GM18498 (cell line): Measurements from ENCODE around the gene URAD.

Experiments
- ATAC-seq: cut with Tn5 transposase; IDR thresholded peaks from one replicate; pipeline ENCODE4 v1.9.1; 2021; ENCODE audit warnings: mild to moderate bottlenecking, moderate library complexity; ENCODE audit not compliant: unreplicated experiment

URAD gene

DNA sequence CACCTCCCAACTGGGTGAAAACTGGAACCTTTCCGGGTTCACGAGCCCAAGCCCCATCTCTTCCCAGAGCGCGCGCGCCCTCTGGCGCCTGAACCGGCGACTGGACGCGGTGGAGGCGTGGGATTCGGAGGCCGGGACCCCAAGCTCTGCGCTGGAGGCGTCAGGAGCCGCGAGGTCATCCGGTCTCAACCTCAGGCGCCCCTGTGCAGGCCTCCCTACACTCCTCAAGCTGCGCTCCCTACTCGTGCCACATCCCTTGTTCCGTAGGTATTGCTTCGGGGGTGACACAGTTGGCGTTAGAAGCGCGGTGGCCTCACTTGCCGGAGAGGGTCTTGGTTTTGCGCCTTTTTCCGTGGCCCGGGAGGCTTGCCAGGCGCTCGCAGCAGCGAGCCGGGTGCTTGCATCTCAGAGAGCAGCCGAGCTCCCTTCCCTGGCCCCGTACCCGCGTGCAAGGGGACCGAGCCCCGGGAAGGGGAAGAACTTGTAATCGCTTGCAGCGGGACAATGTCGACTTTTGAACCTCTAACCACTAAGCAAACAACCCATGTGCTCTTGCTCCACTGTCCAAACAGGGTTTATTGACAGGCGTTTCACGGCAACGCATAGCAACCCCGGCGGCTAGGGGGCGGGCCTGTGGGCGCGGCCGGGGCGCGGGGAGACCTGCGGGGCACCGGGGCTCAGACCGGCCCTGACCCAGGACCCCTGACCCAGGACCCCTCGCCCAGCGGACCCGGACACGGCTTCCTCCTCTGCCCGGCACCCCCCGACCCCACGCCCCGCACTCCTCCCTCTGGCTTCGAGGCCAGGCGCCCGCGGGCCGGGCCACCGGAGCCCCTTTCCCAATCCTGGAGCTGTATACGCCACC is 27.9 kb downstream of the URAD start:
- peak; percentile 69 for ATAC-seq

- ATAC-seq, result no peak
These were observed 28.5 kb downstream of the URAD start for GRCh38 chr13:27959976-27960361.

DNA sequence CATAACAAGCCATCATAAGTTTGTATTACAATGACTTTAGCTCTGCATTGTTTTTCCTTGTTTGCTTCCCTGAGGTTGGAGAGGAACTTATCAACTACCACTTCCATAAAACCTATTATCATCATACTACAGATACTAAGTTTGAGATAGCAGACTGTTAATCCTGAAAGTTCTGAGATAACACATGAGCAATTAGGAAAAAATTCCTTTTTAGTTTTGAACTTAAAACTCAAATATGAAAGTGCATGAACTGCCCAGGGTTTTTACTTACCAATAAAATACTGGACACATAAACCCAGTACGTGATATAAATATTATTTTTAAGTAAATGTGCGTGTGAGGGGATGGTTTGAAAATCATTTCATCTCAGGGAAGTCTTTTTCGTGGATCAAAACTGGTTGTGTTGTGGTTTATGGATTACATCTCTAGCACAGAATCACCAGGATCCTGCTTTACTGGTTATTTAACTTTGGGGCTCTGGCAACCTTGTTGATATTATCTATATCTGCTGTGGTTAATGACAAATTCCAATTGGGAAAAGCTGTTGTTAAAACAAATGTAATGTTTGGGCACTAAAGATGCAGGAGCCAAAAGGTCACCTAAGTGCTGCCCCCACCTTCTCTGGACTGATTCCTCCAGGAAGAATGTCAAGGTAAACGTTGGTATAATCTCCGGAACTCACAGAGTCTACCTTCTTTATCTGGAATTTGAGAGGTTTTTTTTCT is 31.8 kb downstream of the URAD start:
- no peak for ATAC-seq

- no peak for ATAC-seq
These were observed 33.4 kb downstream of the URAD start for GRCh38 chr13:27955014-27955591.

DNA sequence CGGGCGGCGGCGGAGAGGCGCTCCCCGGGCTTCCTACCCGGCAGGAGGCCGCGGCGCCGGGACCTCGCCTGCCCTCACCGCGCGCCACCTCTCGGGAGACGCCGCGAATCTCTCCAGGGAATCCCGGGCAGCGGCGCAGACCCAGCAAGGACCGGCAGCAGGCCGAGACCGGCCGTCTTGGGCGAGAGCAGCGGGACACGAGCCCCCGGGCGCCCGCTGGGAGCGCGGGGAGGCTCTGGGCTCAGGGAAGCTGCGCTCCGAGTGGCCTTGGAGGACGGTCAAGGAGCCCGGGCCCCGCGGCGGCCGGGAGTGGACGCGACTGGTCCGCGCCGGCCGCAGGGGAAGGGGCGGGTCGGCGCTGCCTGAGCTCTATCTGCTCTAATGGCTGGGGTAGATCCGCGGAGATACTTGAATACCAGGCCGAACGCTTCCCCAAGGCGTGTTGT is 34.1 kb downstream of the URAD start:
- peak; percentile 32 for ATAC-seq

DNA sequence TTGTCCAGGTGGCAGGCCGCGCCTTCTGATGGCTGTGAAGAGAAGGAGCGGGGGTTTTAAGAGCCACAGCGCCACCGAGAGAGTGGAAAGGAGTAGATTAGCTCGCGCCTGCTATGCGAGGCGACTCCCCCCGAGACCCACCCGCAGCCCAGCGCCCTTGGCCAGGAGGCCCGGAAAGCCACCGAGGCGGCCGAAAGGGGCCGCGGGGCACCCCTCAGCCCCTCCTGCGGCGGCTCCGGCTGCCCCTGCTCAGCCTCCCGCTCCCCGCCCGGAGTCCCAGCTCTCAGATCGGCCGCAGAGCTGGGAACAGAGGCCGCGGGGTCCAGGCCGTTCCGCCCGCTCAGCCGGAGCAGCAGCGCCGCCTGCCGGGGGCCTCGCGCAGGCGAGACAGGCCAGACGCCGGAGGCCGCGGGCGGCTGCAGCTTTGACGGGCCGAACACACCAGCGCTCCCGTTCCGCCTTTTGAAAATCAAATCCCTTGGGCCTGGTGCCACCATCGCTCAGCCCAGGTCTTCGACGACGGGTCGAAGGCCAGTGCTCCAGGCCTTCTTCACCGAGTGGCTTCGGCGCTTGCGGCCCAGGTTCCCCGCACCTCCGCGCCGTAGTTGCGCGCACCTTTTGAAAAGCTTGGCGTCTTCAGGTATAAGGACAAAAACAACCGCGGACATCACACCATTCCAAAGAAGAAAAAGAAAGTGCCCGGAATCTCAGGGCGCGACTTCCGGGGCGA is 34.7 kb downstream of the URAD start:
- peak; percentile 90 for ATAC-seq

- peak; percentile 22 for ATAC-seq
These were observed 35.4 kb downstream of the URAD start for GRCh38 chr13:27952876-27953675.

- no peak for ATAC-seq
These were observed 45.5 kb downstream of the URAD start for GRCh38 chr13:27942972-27943371.

- no peak for ATAC-seq
These were observed 54.7 kb downstream of the URAD start for GRCh38 chr13:27933580-27934328.

- no peak for ATAC-seq
These were observed 55.4 kb downstream of the URAD start for GRCh38 chr13:27933118-27933517.

DNA sequence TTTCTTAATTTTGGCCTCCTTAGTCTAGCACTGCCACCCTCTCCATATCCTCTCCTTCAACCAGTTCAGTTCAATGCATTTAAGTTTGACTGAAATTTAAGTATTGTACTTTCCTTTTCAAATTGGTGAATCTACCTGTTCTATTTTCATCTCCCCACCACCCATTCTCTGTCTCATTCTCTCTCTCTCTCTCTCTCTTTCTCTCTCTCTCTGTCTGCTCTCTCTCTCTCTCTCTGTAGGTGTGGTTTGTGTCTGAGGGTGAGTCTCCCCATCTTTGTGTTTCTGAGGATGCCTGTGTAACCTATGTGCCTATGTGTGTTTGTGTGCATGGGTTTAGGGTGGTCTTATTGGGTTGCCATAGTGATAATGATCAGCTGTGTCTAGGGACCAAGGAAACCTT is 58.6 kb downstream of the URAD start:
- ATAC-seq, result no peak

DNA sequence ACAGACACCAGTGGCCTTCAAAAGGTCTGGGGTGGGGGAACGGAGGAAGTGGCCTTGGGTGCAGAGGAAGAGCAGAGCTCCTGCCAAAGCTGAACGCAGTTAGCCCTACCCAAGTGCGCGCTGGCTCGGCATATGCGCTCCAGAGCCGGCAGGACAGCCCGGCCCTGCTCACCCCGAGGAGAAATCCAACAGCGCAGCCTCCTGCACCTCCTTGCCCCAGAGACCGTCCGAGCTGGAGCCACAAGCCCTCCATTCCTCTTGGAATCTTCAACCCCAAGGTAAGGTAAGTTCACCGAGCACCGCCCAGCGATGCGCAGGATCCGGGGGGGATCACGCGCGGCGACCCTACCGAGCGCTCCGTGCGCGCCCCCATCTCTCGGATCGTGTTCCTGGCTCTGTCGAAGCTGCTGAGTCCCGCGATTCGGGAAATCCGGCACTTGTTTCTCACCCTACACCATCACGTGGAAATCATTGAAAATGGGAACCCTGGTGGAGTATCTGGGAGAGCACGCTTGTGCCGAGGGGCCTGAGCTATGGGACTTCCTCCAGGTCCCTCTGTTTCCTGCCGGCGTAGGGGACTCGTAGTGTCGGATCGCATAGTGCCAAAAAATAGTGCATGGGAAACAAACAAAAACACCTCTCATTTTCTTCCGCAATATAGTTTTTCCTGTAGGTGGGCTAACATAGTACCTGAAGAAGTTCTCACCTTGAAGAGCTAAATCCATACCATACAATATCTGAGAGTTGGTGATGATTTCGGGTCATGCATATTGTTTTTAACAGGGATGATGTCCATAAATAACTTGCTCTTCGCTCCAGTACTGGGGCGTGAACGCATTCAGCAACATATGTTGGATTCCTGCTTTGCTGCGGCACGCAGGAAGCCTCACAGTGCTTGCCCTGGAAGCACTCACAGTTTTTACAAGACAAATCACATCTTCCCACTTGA is 59.4 kb downstream of the URAD start:
- no peak for ATAC-seq

DNA sequence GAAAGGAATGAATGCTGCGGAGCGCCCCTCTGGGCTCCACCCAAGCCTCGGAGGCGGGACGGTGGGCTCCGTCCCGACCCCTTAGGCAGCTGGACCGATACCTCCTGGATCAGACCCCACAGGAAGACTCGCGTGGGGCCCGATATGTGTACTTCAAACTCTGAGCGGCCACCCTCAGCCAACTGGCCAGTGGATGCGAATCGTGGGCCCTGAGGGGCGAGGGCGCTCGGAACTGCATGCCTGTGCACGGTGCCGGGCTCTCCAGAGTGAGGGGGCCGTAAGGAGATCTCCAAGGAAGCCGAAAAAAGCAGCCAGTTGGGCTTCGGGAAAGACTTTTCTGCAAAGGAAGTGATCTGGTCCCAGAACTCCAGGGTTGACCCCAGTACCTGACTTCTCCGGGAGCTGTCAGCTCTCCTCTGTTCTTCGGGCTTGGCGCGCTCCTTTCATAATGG is 60.1 kb downstream of the URAD start:
- ATAC-seq, result no peak
